NOMO-1 treated with DMSO at 0.1 percent for 48 hours (cell line): Measurements from ENCODE around the gene RPL41.
"Not testable (repeated sequence)": the region's sequence is repeated elsewhere in the genome, so short reads cannot be mapped to it uniquely, and the experiment has no call there.

Experiments used
- DNase-seq: peaks from one replicate; lab custom pipeline; 2025; ENCODE audit not compliant: unreplicated experiment; lab: John Stamatoyannopoulos, UW

The RPL41 gene

DNA sequence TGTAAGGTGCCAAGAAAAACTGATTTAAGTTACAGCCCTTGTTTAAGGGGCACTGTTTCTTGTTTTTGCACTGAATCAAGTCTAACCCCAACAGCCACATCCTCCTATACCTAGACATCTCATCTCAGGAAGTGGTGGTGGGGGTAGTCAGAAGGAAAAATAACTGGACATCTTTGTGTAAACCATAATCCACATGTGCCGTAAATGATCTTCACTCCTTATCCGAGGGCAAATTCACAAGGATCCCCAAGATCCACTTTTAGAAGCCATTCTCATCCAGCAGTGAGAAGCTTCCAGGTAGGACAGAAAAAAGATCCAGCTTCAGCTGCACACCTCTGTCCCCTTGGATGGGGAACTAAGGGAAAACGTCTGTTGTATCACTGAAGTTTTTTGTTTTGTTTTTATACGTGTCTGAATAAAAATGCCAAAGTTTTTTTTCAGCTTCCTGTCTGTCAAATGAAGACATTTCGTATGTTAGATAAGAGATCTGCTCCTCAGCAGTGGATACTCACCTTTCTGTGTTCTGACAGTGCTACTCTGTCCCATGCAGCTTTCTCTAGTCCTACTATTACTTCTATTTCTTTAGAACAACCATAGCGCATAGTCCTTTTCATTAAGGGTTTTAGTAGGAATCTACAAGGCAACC lies 13.2 kb upstream of the RPL41 start:
- DNase-seq: no peak

DNA sequence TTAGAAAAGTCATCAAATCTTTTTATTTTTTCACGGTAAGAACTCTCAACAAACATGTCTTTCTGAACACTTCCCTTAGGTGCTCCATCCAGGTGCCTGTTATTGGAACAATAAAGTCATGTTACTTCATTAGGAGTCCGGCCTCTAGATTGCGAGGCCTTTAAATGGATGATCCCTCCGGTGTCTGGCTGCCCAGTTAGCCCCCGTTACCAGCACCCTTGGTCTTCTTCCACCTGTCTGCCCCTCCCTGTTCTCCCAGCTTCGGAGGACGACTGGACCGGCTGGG lies 12.7 kb upstream of the RPL41 start:
- DNase-seq: no peak

DNA sequence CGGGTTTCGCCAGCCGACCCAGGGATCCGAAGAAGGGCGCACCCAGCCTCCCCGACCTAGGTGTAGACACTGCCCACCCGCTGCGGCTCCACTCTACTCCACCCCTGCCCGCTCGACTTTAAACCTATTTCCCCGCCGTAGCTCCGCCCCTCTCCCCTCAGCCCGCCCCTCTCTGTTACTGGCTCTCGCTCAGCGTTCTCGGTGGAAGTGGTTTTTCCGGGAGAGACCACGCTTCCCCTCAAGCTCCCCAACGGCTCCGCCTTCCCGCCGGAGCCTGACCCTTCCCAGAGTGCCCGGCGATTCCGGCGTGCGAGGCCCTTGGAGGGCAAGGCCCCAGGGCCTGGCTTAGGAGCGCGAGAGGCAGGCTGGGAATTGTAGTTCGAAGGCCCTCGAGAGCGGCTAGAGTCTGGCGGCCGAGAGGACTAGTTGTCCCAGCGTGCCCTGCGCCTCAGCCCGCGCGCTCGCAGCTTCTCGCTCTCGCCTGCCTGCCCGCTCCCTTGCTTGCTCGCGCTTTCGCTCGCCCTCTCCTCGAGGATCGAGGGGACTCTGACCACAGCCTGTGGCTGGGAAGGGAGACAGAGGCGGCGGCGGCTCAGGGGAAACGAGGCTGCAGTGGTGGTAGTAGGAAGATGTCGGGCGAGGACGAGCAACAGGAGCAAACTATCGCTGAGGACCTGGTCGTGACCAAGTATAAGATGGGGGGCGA lies 12.2 kb upstream of the RPL41 start, which contains the start of gene PA2G4:
PA2G4 (plus strand) TSS at position 451 of the 706 bp plus-strand sequence; CDS start at position 630, 179 bp downstream.
- DNase-seq: peak; percentile 99

DNA sequence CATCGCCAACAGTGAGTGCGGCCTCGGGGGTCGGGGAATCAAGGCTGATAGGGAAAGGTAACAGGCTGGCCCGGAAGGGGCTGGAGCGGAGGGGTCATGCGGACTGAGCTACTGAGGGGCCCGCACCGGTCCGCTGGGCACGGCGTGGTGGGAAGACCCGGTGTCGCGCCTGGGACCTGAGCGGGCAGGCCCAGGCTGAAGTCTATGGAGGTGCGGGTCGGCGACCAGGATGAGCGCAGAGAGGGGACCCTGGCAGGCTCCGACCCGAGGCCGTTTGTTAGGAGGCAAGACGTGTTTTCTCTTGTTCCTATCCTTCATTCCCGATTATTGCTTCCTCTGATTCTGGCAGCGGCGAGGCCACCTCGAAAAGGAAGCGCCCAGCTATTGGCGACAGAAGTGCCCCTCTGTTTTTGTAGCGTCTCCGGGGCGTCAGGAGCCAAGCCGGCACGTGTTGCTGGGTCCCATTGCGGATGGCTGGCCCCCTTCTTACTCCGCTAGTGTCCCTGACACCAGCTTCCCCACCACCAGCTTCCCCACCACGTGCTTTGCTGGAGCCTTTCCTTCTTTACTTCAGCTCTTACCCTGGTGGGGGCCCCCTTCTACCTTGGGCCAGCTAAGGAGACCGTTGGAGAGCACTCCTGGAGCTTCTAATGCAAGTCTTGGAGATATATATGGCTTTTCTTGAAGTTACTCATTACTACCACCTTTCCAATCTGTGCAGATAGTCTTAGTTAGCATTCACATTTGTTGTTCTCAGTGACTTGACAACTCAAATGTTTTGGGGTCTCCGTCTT lies 11.4 kb upstream of the RPL41 start:
- DNase-seq: peak; percentile 26

DNA sequence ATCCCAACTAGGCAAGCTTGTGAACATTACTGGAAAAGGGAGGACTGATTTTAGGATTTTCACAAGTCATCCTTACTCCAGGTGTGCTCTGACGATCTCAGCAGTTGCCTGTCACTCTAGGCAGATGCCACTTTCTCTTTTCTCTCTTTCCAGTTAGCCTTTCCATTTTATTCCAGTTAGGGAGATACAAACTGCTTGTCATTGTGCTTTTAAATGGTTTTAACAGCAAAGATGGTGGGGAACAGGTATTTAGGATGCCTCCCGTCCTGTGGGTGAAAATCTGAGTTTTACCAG lies 10.9 kb upstream of the RPL41 start:
- DNase-seq: no peak

DNA sequence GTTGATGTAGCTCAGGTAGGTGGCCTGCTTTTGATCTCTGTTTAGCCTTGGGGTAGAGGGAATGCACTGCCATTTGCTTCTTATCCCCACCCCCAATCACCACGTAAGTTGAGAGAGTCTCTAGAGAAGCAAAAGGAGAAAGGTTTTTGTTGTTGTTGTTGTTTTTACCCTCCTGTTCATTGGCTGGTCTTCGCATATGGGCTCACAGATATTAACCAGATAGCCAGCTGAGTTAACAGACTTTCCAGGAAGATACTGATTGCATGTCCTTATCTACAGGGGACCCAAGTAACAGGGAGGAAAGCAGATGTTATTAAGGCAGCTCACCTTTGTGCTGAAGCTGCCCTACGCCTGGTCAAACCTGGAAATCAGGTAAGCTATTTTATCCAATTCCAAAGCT lies 9.2 kb upstream of the RPL41 start:
- no peak for DNase-seq

DNA sequence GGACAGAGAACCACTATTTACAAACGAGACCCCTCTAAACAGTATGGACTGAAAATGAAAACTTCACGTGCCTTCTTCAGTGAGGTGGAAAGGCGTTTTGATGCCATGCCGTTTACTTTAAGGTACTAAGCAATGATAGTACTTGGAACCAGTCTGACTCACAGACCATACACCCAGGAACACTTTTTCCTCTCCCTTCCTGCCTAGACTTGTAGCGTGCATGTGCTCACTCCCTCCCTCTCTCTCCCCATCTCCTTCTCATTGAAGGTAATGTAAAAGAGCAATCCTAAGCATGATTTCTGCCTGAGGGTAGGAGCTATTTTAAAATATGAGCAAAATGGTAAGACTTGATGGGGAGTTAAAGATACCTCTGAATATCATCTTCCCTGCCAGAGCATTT lies 5.9 kb upstream of the RPL41 start:
- DNase-seq: no peak

DNA sequence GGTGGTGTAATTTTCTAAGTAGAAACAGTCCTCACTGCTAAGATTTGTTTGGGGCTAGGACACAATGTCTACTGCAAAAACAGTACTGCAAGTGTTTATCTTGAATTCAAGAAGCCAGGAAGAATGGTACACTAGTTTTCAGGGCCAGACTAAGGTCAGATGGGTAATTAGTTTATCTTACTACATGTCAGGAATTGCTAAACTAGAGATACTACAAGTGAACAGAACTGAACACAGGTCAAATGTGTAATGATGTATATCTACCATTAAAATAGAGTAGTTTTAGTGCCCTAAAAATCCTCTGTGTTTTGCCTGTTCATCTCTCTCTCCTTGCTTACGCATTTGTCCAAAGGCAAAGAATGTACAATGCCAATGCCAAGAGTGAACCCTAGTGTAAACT lies 2.3 kb upstream of the RPL41 start:
- DNase-seq: no peak

DNA sequence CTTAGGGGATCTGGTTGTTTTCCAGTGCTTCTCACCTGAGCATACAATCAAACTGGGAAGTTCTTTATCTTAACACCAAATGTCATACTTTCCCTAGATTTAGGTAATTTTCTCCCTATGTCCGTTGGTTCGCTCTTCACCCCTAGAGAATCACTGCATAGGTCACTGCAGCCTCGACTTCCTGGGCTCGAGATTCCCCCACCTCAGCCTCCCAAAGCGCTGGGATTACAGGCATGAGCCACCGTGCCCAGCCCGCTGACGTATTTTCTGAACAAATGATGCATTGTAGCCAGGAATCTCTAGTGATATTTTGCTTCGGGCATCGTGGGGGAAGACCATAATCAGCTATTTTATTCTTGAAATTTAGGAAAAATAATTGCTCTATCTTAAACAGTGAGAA lies 1.1 kb upstream of the RPL41 start:
- DNase-seq: no peak

DNA sequence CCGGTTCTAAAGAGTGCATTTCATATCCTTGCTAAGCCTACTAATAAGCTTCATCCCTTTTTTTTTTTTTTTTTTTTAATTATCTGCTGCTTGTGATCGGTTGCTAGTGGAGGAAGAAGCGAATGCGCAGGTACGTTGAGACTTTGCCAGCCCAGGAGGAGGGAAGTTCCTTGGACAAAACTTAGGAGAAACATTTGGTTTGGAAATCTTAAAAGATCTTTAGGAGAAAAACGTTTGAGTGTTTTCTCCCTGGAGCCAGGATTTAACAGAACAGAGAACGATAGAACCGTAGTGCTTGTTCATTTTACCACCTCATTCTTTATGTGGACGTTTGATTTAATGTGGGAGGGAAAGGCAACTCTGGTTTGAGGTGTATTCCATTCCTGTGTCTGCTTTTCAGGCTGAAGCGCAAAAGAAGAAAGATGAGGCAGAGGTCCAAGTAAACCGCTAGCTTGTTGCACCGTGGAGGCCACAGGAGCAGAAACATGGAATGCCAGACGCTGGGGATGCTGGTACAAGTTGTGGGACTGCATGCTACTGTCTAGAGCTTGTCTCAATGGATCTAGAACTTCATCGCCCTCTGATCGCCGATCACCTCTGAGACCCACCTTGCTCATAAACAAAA lies 761 bp downstream of the RPL41 start:
- DNase-seq: not testable (repeated sequence)

DNA sequence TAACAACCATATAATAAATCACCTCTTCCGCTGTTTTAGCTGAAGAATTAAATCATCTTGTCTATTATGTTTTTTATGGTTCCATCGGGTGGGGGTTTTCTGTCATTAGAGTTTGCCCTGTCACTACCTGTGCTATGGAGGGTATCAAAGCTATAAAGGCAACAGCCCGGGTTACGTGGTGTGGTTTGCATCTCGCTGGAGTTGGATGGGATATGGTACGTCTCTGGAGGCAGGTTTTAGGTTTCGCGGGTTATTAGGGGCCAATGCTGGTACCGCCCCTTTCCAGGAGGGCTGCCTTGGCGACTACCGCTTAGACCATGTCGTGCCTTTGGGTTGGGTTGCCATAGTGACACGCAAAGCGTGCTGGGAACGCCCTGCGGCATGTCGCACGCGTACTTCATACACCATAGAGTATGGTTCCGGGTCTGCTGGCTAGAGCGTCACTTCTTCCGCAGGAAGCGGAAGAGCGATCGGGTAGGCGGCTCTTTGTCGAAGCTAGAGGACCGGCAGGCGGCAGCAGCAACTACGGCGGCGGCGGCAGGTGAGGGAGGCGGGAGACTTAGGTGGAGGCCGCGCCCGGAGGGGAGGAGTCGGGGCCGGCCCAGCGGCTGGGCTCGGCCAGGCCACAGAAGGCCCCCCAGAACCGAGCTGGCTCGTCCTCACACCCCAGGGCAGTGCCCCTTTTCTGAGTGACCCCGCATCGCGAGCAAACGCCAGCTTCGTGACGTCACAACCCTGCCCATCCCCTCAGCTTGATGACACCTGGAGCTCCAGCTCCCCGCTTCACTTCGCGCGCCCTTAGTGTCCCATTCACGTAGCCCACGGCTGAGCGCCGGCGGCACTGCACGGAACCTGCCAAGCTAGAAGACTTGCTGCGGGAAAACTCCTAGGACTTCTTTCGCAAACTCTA lies 1.6 kb downstream of the RPL41 start, which contains the start of gene ZC3H10:
ZC3H10 (plus strand) TSS at position 489 of the 910 bp plus-strand sequence. CDS start 2,297 bp downstream, outside the sequence.
- peak; percentile 99 for DNase-seq

DNA sequence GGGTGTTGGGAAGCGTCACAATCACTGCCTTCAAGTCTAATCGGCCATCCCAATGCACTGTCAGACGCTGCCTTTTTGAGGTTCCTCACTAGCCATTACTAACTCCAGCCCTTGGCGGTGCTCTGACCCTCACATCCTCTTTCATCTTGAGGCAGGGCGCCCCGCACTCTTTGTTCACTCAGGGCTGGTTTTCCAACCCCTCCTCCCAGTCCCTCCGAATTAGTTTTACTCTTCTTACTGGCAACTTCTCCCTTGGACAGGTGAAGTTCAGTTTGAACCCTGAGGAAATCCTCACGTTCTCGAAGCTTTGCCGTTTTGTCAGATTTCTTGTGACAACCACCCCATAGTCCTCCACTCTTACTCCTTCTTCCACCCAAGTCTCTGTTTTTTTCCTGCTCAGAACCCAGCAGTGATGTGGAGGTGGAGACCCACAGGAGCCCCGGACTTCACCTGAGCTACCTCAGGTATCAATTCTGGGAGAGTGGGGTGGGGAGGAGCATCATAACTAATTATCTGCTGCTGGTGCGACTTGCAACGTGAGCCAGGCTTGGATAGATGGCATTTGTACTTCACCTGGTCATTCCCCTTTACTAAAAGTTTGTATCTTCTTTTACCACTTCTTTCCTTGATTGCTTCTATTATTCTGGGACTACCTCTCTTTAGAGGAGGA lies 2.4 kb downstream of the RPL41 start:
- peak; percentile 43 for DNase-seq

DNA sequence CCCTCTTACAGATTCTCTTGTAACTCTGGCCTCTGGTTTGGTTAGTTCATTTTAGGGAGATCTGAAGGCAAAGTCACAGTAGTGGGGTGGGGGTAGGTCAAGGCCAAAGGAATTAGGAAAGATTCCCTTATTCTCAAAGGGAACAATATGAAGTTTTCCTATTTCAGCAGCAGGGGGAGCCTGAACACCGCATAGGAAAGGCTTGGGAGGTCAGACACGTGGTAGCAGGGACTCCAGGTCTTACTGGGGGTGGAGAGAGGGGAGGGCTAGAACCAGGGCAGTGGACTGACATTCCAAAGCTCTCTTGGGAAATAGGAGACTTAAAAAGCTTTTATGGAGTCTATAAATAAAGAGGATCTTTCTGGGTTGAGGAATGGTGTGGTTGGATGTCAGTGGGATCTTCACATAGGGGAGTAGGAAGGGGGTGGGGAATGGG lies 2.9 kb downstream of the RPL41 start:
- DNase-seq: peak; percentile 78

DNA sequence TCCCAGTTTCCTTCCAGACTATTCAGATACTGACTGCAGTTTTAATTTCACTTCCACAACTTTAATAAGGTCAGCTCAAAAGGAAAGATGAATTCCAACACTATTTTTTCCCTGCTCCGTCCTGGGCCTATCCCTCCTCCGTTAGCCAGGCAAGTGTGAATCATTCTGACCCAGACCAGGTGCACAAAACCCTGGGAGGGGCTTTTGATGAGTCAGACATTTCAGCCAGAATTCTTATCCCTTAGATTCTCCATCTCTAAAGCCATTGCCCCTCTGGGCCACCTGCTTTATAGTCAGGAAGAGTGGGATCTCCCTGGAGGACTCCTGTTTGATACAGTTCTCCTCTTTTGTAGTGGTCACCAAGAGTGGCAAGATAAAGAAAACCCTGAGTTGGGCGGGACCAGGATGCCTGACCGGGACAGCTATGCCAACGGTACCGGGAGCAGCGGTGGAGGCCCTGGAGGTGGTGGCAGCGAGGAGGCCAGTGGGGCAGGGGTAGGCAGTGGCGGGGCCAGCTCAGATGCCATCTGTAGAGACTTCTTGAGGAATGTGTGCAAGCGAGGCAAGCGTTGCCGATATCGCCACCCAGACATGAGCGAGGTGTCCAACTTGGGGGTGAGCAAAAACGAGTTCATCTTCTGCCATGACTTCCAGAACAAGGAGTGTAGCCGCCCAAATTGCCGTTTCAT lies 3.9 kb downstream of the RPL41 start:
- DNase-seq: no peak

DNA sequence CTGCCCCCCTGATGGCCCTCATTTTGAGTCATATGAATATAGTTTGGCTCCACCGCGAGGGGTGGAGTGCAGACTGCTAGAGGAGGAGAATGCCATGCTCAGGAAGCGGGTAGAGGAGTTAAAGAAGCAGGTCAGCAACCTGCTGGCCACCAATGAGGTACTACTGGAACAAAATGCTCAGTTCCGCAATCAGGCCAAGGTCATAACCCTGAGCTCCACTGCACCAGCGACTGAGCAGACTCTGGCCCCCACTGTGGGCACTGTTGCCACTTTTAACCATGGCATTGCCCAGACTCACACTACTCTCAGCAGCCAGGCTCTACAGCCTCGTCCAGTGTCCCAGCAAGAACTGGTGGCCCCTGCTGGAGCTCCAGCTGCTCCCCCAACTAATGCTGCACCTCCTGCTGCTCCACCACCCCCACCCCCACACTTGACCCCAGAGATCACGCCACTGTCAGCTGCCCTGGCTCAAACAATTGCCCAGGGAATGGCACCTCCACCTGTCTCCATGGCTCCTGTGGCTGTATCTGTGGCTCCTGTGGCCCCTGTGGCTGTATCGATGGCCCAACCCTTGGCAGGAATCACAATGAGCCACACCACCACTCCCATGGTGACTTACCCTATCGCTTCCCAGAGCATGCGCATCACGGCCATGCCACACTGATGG lies 4.9 kb downstream of the RPL41 start:
- no peak for DNase-seq

DNA sequence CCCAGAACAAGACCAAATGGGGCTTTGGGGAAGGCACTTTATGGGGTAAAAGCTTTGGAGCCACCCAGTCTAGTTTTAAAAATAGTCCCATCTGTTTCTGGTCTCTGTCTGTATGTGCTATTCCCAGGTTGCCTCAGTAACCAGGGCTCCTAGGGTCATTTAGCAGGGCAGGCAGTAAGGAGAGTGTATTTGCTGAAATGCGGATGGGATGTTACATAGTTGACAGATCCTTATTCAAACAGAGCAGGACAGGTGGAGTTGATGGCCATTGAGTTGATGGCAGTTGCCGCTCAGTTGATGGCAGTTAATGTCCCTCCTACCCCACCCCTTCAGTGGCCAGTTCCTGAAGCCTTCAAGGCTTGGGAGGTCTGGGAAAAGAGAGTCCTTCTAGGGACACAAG lies 6.2 kb downstream of the RPL41 start:
- DNase-seq: no peak

DNA sequence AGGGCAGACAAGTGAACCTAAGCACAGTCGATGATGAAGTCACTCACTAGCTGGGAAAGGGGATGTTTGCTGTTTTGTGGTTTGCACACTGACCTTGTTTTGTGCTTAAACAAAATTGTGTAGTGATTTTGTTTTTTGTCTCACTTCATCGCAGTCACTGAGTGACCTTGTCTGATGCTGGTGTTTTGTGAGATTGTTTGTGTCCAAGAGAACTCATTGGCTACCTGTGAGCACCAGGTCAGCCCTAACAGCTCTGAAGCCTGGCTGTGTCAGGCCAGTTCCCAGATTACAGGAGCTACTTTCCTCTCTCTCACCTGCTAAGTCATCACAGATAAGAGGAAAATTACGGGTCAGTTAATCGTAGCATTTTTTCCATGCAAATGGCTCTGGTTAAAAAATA lies 7.7 kb downstream of the RPL41 start:
- DNase-seq: no peak

DNA sequence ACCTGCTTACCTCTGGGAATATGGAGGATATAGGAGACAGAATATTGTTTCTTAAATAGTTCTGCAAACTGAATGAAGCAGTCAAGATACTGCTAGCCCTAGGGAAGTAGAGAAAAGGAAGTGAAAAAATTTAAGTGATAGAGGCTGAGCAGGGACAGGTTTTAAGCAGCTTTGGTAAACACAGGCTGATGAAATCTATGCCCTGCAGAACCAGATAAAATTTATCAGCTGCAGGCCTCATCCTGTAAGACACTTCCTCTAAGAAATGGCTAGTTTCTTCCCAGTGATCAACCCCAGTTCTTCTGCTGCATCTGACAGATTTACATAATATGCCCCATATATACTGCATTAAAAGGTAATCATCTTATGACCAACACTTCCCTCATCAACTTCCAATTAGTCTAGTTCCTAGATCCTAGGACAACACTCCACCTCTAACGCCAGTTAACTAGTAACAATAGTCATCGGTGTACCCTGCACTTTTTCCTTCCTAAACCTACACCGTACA lies 10.4 kb downstream of the RPL41 start:
- DNase-seq: peak; percentile 90

DNA sequence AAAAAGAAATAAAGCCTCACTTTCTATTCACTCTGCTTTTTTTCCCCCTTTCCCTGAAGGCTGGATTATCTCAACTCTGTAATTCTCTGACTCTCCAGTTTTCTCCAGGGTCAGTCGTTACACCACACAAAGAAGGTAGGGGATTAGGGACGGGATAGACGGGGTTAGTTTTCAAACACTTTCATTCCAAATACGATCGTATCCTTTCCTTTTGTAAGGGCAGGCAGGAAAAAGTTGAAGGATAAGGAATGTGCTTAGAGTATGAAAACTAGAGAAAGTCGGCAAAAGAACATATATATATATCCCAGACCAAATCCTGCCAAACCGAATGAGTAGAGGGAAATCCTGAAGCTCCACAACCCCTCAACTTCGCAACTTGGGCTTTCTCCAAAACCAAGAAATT lies 11.1 kb downstream of the RPL41 start:
- no peak for DNase-seq
